Kidney epithelial cell (primary cell): Measurements from ENCODE around the gene WHRN. TPM values are rescaled to one million over a fixed set of nuclear protein-coding genes. Genes with fewer than 3 reads are reported as not detected.
A peak's percentile ranks its signal among the peaks of the same experiment; 100 is the strongest.

Experiments
- DNase-seq: peaks from one replicate; pipeline ENCODE4 v3.0.0-alpha.2; 2010; ENCODE audit warnings: low read depth
- H3K27me3 ChIP-seq: 2 replicates; pipeline ENCODE4 v1.6.0; 2011; ENCODE audit warnings: low read length; ENCODE audit not compliant: control insufficient read depth, insufficient read depth
- H3K36me3 ChIP-seq: 2 replicates; pipeline ENCODE4 v1.5.1; 2011; ENCODE audit warnings: low read length; ENCODE audit not compliant: control insufficient read depth, insufficient read depth
- H3K4me3 ChIP-seq: 2 replicates; pipeline ENCODE4 v1.5.1; 2011; ENCODE audit warnings: low read depth, mild to moderate bottlenecking, control low read depth, low read length
- CTCF ChIP-seq: IDR thresholded peaks from 2 replicates; pipeline ENCODE4 v1.5.1; 2011; ENCODE audit warnings: mild to moderate bottlenecking, moderate library complexity, low read length, control low read depth, inconsistent platforms; ENCODE audit not compliant: insufficient read depth, poor library complexity, severe bottlenecking
- total RNA-seq: library from RNA; depleted of rRNA; stranded (reverse); fragments of >200 nt; gene quantifications from 2 replicates; pipeline ENCODE4 v1.2.3, GENCODE V29; 2015

WHRN gene
- 8.1 and 9.2 TPM in 2 replicates for total RNA-seq

GRCh38 chr9:114505187-114506081, at the start of gene WHRN:
Gene WHRN (minus strand): TSS chr9:114505473. CDS start chr9:114504801, 672 bp downstream.
- no peak for DNase-seq
- Histone ChIP-seq H3K36me3 (no peaks in the 10 kb centered on the region), H3K4me3 (peak within 1 kb of the TSS; percentile 67), H3K27me3 (no peaks in the 10 kb centered on the region)
- no peak for TF ChIP-seq CTCF

GRCh38 chr9:114553202-114553601, 47.9 kb upstream of the WHRN start:
- DNase-seq, result no peak
- no peaks in the 10 kb centered on the region for H3K36me3 ChIP-seq
- no peak for TF ChIP-seq CTCF
- H3K27me3 ChIP-seq, result no peaks in the 10 kb centered on the region
- H3K4me3 ChIP-seq, result no peak overlapping the region

- DNase-seq, result no peak
- Histone ChIP-seq H3K27me3 (no peaks in the 10 kb centered on the region), H3K4me3 (no peak overlapping the region), H3K36me3 (no peaks in the 10 kb centered on the region)
- no peak for TF ChIP-seq CTCF
These were observed 47.4 kb upstream of the WHRN start for GRCh38 chr9:114552706-114553105.

DNA sequence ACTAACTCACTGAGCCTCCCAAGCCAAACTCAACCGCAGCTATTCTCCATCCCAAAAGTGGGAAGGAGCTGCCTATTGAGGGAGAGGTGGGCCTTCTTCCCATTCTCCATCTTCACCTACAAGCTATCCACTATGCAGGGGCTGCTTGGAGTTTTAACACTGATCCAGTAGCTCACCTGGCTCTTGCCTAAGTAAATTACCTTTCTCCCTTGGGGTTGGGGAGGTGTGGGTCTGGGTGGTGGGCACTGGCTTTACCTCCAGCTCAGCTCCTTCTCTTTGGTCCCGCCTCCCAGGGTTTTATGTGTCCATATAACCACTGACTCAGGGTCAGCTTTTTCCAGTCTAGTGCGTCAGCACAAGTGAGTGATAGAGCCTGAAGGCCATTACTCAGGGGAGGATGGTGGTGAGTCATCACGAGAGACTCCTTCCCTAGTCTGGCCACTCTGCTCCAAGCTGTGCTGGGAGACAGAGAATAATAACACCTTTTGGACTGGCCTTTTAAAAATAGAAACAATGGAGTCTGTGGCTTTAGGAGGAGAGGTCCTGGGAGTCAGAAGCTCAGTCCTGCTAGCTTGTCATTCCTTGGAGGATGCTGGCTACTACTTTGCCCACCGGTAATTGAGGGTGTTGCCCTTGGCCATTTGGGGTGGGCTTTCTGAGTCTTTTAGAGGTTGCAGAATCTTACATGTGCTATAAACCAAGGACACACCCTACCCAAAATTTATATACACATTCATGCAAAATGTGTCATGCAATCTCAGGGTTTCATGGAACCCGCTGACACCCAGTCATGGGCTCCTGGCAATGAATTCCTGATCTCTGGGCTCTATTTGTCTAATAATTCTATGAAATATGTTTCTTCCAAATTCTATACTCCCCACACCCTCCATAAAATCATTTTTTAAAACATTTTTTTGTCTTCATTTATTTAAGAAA, 46.7 kb upstream of the WHRN start:
- no peak overlapping the region for H3K4me3 ChIP-seq
- DNase-seq, result peak; percentile 98
- TF ChIP-seq CTCF, result no peak

GRCh38 chr9:114549697-114550330, 44.5 kb upstream of the WHRN start:
- TF ChIP-seq CTCF, result no peak
- H3K36me3 ChIP-seq, result no peaks in the 10 kb centered on the region
- no peaks in the 10 kb centered on the region for H3K27me3 ChIP-seq
- DNase-seq, result no peak
- H3K4me3 ChIP-seq, result no peak overlapping the region

More for the DNA sequence above, 46.7 kb upstream of the WHRN start:
- Histone ChIP-seq H3K36me3 (no peaks in the 10 kb centered on the region), H3K27me3 (no peaks in the 10 kb centered on the region)
